NCI-H128 (cell line): ENCODE results near the gene TACR1.
"Not testable (repeated sequence)": the region's sequence is repeated elsewhere in the genome, so short reads cannot be mapped to it uniquely, and the experiment has no call there.

Experiments used
- DNase-seq: peaks from one replicate; lab custom pipeline; 2025; ENCODE audit not compliant: unreplicated experiment; lab: John Stamatoyannopoulos, UW

The TACR1 gene

GRCh38 chr2:75146606-75147332, 52.6 kb downstream of the TACR1 start:
- DNase-seq, result no peak

GRCh38 chr2:75146221-75146605, 53.1 kb downstream of the TACR1 start:
- DNase-seq, result not testable (repeated sequence)

GRCh38 chr2:75142081-75142480, 57.2 kb downstream of the TACR1 start:
- no peak for DNase-seq

- DNase-seq, result no peak
Observed at GRCh38 chr2:75140288-75140687, 59.0 kb downstream of the TACR1 start.

- DNase-seq, result no peak
Observed at GRCh38 chr2:75139171-75139570, 60.1 kb downstream of the TACR1 start.

- no peak for DNase-seq
Observed at GRCh38 chr2:75138528-75138927, 60.8 kb downstream of the TACR1 start.

- DNase-seq, result no peak
Observed at GRCh38 chr2:75135776-75136400, 63.4 kb downstream of the TACR1 start.

- no peak for DNase-seq
Observed at GRCh38 chr2:75134860-75135259, 64.5 kb downstream of the TACR1 start.

GRCh38 chr2:75133621-75134570, 65.4 kb downstream of the TACR1 start:
- DNase-seq, result no peak

- no peak for DNase-seq
Observed at GRCh38 chr2:75130171-75130570, 69.1 kb downstream of the TACR1 start.

- no peak for DNase-seq
Observed at GRCh38 chr2:75123876-75124275, 75.4 kb downstream of the TACR1 start.

- DNase-seq, result no peak
Observed at GRCh38 chr2:75113231-75113869, 86.0 kb downstream of the TACR1 start.

GRCh38 chr2:75108937-75109482, 90.3 kb downstream of the TACR1 start:
- no peak for DNase-seq

- no peak for DNase-seq
Observed at GRCh38 chr2:75102011-75102410, 97.3 kb downstream of the TACR1 start.

GRCh38 chr2:75100801-75101151, 98.5 kb downstream of the TACR1 start:
- DNase-seq, result no peak

GRCh38 chr2:75100011-75100800, 99.1 kb downstream of the TACR1 start:
- no peak for DNase-seq

- no peak for DNase-seq
Observed at GRCh38 chr2:75099521-75099922, 99.8 kb downstream of the TACR1 start.

- DNase-seq, result no peak
Observed at GRCh38 chr2:75098856-75099255, 100.5 kb downstream of the TACR1 start.

- no peak for DNase-seq
Observed at GRCh38 chr2:75097831-75098230, 101.5 kb downstream of the TACR1 start.

- no peak for DNase-seq
Observed at GRCh38 chr2:75094405-75094804, 104.9 kb downstream of the TACR1 start.
